GM18861 (cell line): ENCODE results near the gene HNRNPA3.
"Not testable (repeated sequence)": the region's sequence is repeated elsewhere in the genome, so short reads cannot be mapped to it uniquely, and the experiment has no call there.

Experiments
- ATAC-seq: cut with Tn5 transposase; IDR thresholded peaks from one replicate; pipeline ENCODE4 v1.9.1; 2021; ENCODE audit not compliant: unreplicated experiment

HNRNPA3 gene

GRCh38 chr2:177188482-177189469 lies 23.8 kb upstream of the HNRNPA3 start:
- ATAC-seq, result no peak

GRCh38 chr2:177190941-177191340 lies 21.7 kb upstream of the HNRNPA3 start:
- ATAC-seq, result no peak

GRCh38 chr2:177192788-177193187 lies 19.8 kb upstream of the HNRNPA3 start:
- ATAC-seq, result no peak

GRCh38 chr2:177193240-177193639 lies 19.4 kb upstream of the HNRNPA3 start:
- ATAC-seq, result no peak

- ATAC-seq, result peak; percentile 43
These were observed 17.4 kb upstream of the HNRNPA3 start for GRCh38 chr2:177195194-177195593.

- not testable (repeated sequence) for ATAC-seq
These were observed 12.2 kb upstream of the HNRNPA3 start for GRCh38 chr2:177200419-177200818.

- no peak for ATAC-seq
These were observed 10.7 kb upstream of the HNRNPA3 start for GRCh38 chr2:177201919-177202346.

- ATAC-seq, result no peak
These were observed 8.2 kb upstream of the HNRNPA3 start for GRCh38 chr2:177204417-177204816.

GRCh38 chr2:177207101-177207500 lies 5.5 kb upstream of the HNRNPA3 start:
- ATAC-seq, result peak; percentile 65

- no peak for ATAC-seq
These were observed 1.4 kb upstream of the HNRNPA3 start for GRCh38 chr2:177211169-177211568.

- ATAC-seq, result no peak
These were observed 953 bp upstream of the HNRNPA3 start for GRCh38 chr2:177211576-177212105.

GRCh38 chr2:177212891-177213856 lies 580 bp downstream of the HNRNPA3 start:
- peak; percentile 32 for ATAC-seq

- no peak for ATAC-seq
These were observed 4.8 kb downstream of the HNRNPA3 start for GRCh38 chr2:177217247-177217843.

- ATAC-seq, result not testable (repeated sequence)
These were observed 7.2 kb downstream of the HNRNPA3 start for GRCh38 chr2:177219787-177220186.

GRCh38 chr2:177221534-177221933 lies 8.9 kb downstream of the HNRNPA3 start:
- ATAC-seq, result no peak

- ATAC-seq, result no peak
These were observed 9.4 kb downstream of the HNRNPA3 start for GRCh38 chr2:177221970-177222369.

- not testable (repeated sequence) for ATAC-seq
These were observed 10.8 kb downstream of the HNRNPA3 start for GRCh38 chr2:177223436-177223835.

GRCh38 chr2:177225965-177226360 lies 13.4 kb downstream of the HNRNPA3 start:
- ATAC-seq, result no peak

GRCh38 chr2:177229442-177230242 lies 17.0 kb downstream of the HNRNPA3 start:
- no peak for ATAC-seq

GRCh38 chr2:177231270-177231669 lies 18.7 kb downstream of the HNRNPA3 start:
- ATAC-seq, result no peak
